Measurements from ENCODE around the gene CCDC142.

CCDC142 gene

DNA sequence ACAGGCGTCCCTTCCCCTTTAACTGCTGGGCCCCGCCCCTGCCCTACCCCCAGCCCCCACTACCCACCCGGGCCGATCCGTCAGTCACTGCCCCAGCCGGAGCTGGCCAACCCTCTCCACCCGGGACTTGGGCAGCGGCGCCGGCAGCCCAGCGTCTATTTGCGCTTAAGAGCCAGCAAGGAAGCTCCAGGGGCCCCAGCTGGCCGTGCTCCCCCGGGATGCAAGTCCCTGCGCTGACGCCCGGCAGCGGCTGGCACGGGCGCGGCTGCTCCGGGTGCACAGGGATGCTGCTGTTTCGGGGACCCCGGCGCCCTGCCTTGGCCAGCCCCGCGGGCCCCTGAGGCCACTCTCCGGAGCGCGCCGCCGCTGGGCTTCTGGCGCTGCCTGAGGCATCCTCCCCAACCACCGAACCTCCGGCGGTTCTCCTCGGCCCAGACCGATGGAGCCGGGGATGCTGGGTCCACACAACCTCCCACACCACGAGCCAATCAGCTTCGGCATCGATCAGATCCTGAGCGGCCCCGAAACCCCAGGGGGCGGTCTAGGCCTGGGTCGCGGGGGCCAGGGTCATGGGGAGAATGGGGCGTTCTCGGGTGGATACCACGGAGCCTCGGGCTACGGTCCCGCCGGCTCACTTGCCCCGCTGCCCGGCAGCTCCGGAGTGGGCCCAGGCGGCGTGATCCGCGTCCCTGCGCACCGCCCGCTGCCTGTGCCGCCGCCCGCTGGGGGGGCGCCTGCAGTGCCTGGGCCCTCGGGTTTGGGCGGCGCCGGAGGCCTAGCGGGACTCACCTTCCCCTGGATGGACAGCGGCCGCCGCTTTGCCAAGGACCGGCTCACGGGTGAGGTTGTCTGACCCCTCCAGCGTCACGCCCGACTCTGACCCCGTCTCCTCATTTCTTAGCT lies 31.8 kb upstream of the CCDC142 start, which contains the start of gene TLX2:
TSS of gene TLX2 (plus strand) at position 83 of the 903 bp plus-strand sequence. CDS start at position 440, 357 bp downstream.
- no peak for FAIRE-seq

DNA sequence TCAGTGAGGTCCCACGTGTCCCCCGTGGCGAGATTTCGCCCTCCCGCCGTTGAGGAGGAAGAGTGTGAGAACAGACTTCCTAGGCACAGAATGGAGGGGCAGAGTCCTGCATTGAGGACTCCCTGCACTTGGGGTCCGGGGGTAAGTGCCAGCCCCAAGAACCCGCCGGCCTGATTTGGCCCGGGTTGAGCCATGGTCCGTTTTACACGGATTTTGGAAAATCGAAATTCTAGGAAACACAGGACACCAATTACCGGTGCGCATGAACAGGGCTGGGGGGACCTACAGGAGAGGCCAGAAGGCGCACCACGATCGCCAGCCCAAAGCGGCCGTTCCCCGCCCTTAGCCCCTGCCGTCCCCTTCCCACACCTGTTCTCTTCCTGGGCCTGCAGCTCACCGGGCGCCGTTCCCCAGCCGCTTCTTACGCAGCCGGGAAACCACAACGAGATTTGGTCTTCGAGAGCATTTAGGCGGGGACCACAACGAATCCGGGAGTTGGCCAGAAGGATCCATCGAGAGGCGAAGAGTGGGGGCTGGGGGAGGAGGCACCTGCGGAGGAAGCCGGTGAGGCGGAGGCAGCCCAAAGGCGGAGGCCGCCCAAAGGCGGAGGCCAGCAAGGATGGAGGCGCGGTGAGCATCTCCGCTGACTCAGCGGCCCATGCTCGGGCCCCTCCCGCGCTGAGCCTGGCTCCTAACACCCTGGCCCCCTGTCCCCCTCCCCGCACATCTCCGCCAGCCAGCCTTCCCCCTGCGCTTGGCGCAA lies 31.0 kb upstream of the CCDC142 start:
- FAIRE-seq = no peak

DNA sequence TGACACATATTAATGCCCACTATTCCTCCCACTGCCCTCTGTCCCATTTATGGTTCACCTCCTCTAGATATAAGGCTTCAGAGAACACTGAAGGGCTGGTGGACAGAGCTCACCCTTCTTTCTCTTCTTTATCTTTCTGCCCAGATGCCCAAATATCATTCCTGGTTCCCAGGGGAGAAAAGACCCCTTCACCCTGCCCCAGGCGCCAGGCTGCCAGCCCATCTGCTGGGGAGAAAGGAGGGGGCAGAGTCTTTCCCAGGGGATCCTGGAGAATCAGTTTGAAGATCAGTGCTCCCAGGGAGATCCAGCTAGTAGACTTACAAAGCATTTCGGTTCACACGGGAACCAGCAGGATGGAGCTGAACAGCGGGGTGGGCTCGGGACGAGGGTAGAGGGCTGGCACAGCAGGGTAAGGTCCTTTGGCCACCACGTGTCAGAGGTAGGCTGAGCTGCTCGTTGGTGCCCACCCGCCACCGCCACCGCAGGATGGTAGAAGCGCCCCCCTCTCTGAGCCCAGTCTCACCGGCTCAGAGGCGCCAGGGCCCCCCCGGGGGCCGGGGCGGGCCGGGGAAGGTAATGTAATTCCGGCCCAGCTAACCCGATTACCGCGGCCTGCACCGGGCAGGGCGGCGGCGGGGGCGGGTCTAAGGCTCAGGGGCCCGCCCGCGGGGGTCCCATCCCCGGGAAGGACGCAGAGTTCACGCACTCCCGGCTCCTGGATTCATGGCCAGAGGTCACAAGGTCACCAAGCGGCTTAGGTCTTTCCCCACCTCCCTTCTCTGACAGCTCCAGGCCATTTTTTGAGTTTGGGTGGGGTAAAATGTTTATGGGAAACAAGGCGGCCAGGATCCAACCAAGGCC lies 30.2 kb upstream of the CCDC142 start:
- FAIRE-seq = no peak

DNA sequence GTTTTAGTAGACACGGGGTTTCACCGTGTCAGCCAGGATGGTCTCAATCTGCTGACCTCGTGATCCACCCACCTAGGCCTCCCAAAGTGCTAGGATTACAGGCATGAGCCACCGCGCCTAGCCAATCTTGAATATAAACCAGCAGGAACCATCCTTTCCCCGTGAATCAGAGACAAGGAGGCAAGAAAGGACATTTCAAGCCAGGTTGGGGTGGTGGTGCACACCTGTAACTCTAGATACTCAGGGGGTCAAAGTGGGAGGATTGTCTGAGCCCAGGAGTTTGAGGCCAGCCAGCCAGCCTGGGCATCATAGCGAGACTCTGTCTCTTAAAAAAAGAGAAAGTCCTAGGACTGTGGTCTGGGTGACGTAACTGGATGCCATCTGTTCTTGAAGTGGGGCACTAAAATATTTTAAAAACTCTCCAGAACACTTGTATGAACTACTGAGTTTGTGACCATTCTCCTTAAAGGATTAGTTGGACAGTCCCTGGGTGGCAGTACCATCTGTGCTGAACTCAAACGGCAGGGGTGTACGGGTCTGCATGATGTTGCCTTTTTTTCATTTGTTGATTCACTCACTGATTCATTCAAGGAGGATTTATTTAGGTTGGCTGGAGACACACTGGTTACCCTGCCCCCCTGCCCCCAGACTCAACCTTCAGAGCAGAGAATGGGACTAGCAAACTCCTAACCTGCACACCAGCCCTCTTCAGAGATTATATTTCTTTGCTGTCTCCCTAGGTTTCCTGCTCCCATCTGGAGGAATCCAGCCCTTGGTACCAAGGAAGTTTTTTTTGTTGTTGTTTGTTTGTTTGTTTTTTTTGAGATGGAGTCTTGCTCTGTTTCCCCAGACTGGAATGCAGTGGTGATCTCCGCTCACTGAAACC lies 28.5 kb upstream of the CCDC142 start:
- FAIRE-seq = no peak

DNA sequence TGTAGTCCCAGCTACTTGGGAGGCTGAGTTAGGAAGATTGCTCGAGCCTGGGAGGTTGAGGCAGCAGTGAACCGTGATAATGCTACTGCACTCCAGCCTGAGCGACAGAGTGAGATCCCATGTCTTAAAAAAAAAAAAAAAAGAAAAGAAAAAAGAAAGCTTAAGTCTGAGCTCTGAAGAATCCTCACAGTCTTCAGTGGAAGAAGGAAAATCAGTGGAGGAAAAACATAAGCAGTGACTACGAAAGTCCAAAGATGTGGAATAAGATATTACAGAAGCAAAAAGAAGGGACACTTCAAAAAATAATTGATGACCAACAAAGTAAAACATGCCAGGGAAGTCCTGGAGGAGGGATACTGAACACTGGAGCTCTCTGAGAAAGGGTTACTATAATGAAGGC lies 27.5 kb upstream of the CCDC142 start:
- no peak for FAIRE-seq

DNA sequence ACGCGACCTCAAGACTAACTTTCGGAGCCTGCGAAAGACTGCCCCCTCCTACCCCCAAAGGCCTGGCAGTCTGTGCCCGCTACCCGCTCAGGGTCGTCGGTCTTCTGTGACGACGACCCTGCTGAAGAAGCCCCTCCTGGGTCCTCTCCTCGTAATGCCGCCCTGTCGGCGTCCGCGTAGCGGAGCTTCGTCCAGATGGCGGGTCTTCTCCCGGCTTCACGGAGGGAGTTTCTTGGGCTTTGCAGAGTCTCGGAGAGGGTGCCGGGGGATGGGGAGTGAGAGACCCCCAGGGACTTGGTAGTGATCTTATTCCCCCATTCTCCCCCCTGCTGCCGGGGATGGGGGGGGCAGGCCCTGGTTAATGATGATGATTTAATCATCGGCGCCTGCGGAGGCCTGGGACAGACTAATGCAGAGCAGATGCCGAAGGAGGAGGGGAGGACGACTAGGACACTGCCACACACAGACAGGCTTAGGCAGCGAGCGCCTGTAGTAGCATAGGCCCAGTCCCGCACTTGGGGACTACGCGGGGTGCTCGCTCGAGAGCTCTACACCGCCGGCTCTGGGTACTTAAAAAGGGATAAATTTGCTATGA lies 25.2 kb upstream of the CCDC142 start:
- FAIRE-seq = no peak

DNA sequence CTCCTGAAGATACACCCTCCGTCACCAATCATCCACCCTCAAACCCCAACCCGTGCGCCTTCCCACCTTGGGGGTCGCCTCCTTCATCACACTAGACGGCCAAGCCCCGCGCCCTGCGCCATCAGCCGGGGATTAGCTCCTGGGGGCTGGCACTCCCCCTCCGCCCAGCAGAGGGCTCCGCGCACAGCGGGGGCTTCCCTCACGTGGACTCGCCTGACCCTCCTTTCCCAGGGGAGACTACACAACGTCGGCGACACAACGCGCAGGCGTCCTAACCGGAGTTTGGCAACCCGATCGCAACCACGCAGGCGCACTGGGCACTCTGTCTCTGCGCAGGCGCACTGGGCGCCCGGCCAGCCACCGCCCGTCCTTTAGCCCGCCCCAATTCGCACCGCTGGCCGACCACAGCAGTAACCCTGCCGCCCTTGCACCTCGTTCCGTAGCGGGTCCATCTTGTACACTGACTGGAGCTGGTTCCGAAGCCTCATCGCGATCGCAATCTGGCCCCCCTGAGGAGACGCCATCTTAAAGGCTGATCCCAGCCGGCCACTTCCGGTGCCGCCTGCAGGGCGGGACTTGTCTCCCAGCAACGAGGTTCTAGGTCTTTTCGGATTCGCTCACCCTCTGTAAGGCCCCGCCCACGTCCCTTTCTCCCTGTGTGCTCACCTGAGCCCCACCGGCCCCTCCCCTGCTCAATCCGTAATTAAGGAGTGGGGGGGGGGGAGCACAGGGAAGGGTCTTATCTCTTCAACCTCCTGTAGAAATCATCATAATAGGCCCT lies 24.5 kb upstream of the CCDC142 start, which contains the start of gene PCGF1:
TSS of gene PCGF1 (minus strand) at position 551 of the 781 bp plus-strand sequence. CDS start at position 524, 27 bp downstream.
- FAIRE-seq = no peak

DNA sequence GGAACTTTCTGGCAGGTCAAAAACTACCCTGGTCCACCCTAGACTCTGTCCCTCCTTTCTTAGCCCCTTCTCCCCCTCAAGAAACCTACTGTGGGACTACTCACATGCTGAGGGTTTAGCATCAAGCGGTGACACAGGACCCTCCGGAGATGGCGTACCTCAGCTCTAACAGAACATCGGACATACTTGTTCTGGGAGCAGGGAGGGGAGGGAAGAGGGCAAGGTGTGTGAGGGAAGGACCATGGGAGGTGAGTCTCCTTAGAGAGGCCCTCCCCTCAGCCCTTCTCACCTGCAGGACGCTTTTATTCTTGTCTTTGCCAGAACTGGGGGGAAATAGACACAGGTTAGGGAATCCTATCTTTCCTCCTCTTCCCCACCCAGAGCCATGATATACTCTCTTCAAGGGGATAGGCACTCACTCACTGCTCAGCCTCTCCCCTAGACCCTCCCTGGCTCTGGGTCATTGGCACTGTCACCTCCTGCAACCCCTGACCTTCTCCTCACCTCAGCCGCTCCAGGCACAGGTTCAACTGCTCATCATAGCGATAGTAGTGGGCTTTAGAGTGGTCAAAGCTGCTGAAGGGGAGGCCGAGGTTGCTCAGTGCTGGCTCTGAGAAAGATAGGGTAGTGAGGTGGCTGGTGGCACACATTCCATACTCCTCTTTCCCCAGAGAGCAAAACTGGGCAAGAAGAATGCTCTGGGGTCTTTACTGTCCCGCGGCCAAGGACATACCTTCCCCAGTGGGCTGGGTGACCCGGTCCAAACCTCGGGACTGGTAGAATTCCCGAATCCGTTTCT lies 22.8 kb upstream of the CCDC142 start:
- FAIRE-seq = no peak

DNA sequence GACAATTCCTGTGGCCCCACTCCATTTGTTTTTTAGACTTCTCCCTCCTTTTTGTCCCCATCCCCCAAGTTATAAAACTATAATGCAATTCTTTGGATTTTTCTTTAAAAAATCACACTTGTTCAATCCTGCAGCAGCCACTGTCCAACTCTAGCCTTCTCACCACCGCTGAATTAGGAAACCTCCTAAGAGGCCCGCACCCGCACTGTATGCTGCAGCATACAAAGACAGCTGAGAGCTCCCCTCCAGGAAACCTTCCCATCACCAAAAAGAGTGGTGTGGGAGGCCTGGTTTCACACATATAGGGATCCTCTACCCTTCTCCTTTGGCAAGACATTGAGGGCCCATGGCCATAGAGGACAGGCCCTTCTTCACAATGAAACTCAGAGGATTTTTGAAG lies 21.8 kb upstream of the CCDC142 start:
- FAIRE-seq = no peak

DNA sequence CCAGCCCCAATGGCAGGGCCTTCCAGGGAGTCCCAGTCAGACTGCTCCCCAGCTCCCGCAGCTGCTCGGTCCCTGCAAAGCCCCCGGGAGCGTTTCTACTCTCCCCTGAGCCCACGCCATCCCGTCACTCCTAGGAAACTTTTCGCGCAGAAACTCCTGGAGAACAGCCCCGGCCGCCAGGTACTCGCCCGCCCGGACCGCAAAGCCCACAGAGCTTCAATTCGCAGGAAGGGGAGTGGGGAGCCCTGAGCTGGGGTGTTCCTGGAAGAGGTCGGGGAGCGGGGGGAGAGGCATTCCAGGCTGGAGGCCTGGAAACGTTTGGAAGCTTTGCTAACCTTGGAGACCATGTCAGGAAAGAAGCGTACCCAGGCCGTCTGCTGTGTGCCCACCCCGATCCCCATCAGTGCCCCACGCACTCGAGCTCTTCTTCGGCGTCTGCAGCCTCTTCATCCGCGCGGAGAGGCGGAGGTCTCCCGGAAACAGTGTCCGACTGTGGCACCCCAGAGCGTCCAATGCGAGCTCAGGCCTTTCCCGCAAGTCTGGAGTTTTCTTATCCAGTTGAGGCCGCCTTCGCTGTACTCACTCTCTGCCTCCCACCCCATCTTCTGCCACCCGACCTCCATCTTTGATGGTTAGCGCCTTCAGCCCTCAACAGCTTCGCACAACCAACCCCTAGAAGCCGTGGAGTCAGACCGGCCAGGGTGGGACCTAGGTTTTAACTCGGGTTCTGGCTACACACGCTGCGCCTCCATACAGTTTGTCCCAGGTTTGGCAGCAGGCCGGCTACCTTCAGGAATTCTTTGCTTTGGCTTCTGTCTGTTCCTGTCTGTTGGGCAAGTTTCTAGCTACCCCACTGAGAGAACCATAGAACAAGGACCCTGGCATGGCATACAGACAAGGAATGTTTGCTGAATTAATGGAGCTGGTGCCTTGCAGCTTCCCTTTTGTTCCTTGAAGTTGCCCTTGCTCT lies 21.0 kb upstream of the CCDC142 start:
- no peak for FAIRE-seq

DNA sequence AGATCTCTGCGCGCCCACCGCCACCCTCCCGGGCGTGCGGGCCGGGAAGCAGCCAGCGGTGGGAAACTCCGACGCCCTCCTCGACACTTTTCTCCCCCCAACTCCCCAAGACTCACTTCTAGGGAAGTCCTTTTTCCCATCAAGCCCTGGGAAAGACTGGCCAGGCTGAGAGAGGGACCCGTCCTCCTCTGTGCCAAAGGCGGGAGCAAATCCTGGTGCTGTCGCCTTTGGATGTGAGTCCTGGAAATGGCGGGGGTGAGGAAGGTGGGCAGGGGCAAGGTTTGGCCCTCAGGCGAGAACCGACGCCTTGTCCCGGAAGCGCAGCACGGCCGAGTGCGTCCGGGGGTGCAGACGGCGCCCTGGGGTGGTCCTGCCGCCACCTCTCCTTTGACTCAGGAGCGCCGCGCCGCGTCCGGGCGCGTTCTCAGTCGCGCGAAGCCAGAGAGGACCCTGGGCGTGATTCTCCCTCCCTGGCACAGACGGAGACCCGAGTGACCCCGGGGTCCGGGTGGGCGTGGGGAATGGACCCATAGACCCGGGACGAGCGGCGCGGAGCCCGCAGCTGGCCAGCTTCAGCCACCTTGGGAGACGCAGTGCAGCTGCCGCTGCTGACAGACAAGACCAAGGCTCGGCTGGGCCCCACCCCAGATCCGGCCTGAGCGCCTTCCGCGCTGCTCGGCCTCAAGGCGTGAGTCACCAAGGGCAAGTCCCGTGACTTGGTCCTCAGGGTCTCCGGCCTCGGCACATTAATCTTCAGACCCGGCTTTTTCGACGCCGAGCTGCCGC lies 20.1 kb upstream of the CCDC142 start:
- no peak for FAIRE-seq

DNA sequence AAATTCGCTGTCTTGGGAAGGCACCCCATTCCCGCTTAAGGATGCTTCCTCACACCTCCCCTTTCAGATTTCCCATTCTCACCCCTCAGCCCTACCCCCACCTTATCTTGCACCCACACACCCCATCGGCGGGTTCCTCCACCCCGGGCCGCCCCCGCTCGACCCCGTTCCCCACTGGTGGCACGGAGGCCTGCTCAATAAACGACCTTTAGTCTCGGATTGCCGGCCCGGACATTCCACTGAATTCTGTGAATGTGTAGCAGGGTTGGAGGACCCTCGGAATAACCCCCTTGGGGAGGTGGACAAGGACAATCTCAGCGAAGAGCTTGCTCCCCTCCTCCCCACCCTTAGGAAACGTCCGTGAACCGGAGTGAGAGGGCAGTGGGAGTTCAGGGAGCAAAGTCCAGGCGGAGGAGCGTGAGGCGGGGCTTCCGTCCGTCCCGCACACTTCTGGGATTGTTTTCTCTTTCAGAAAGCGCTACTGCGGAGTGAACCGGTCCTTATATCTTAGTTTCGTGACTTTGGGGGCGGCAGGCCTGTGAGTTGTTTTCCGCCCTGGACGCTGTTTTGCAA lies 19.4 kb upstream of the CCDC142 start:
- no peak for FAIRE-seq

DNA sequence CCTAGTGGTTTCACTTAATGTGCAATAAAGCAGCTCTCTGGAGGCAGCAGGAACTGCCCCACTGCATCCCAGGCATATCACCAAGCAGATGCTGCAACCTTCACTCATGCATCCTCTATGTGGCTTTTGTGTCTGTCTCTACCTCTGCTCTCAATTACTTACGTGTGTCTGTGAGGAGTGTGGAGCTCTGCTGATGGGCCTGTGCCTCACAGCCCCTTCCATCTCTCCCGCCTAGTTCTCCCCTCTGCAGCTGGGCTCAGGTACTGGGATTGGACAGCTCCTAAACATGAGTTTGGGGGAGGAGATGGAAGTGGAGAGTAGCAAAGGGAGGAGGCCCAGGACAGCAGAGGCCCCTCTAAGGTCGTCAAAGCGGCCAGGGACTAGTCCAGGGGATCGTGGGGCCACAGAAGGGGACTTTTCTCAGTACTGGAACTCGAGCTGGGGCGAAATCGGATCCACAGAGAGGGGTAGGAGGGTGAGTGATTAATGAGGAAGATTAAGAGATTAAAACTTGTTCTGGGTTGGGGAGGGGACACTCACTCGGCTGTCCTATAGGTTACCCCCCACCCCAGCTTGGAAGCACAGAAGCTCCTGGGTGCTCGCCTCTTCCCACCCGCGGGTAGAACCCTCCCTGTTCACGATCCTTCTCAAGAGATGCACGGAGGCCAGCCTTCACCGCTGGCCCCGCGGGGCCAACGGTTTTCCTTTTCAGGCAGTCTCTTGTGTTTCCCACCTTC lies 18.7 kb upstream of the CCDC142 start:
- no peak for FAIRE-seq

DNA sequence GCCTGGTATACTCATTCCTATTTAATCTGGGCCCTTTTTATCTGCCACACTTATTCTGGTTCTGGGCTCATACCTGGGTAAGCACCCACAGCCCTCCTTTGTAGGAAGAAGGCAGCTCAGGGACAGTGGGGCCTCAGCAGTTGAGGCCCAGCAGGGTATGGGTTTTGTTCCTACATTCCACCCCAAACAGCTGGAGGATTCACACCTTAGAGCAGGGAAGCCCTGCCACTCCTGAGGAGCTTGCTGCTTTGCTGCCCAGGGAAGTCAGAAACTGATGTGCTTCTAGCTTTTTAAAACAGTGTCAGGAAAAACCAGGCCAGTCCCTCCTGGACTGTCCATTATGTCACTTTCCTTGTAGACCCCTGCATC lies 17.8 kb upstream of the CCDC142 start:
- no peak for FAIRE-seq

DNA sequence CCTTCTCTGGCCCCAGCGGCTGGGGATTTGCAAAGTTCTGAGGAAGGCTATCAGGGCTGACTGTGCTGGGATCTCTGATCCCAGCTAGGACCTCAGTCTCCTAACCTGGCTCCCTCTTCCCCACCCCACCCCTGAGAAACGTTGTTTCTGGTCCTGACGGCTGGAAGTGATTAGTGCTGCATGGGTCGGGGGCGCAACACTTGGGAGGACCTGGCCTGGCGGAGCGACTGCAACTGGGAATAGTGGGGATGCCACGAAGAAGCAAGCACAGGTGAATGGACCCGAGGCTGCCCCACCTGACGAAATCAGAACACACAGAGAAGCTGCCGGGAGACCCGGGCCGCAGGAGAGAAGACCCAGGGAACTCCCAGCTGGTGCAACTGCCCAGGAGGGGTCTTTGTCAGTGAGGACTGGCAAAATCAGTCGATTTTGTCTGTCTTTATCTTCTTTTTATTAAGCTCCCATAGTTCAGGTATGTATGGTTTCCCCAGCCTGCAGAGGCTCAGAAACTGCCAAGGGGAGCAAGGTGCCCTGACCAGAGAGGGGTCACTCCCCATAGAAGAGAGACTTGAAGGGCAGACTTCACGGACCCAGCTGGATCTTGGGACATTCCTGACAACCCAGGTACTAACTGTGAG lies 17.3 kb upstream of the CCDC142 start:
- FAIRE-seq = no peak

All from colon (tissue), 2 donors.